Adrenal gland (tissue), 12 donors: Measurements from ENCODE around the gene MMAB. TPM values are rescaled to one million over a fixed set of nuclear protein-coding genes. Genes with fewer than 3 reads are reported as not detected.
A peak's percentile ranks its signal among the peaks of the same experiment; 100 is the strongest.

Experiments
- DNase-seq, 7 donors: peaks; one replicate each; pipeline ENCODE4 v3.0.0-alpha.2; 2019 to 2020
- H3K27ac ChIP-seq, 5 donors: fragments of 200-600 bp; sonication (generic) in 4 of 5; 1 replicate in 3 of 5; 2 replicates in 2 of 5; pipeline versions ENCODE4 v1.5.1 to v1.8.0; 2016 to 2020; ENCODE audit warnings: mild to moderate bottlenecking in 1 of 5
- H3K27me3 ChIP-seq: fragments of 200-600 bp; 2 replicates; pipeline ENCODE4 v1.8.0; 2021
- H3K36me3 ChIP-seq, 2 donors: fragments of 200-600 bp; replicated peaks in 1 of 2; 1 replicate in 1 of 2; 2 replicates in 1 of 2; pipeline versions ENCODE4 v1.5.1 to v1.8.0; 2018 to 2022
- H3K4me1 ChIP-seq, 2 donors: fragments of 200-600 bp; replicated peaks in 1 of 2; 1 replicate in 1 of 2; 2 replicates in 1 of 2; pipeline versions ENCODE4 v1.5.1 to v1.8.0; 2018 to 2021
- H3K4me3 ChIP-seq, 4 donors: fragments of 200-600 bp; sonication (generic) in 3 of 4; one replicate each; pipeline ENCODE4 v1.5.1; 2016 to 2018
- H3K9me3 ChIP-seq, 3 donors: fragments of 200-600 bp; sonication (generic) in 1 of 3; replicated peaks in 1 of 3; 1 replicate in 2 of 3; 2 replicates in 1 of 3; pipeline versions ENCODE4 v1.5.1 to v1.8.0; 2016 to 2021
- POLR2A ChIP-seq, 2 donors: fragments of 450-650 bp; IDR thresholded peaks; one replicate each; pipeline ENCODE4 v1.6.1; 2017; ENCODE audit warnings: antibody characterized with exemption in 2 of 2, mild to moderate bottlenecking in 2 of 2, moderate library complexity in 1 of 2
- WGBS, 4 donors: extraction: QIAGEN DNeasy Blood & Tissue Kit in 2 of 4; methylation state at CpG; one replicate each; pipeline versions ENCODE4 v1.1.5 to v1.1.7; 2013 to 2017; 5-methylcytosine and 5-hydroxymethylcytosine counted together
- intact Hi-C, 2 donors: fragments of 100-400 bp; cut with DNase I; formaldehyde crosslinking; loops; one replicate each; pipeline versions ENCODE4 v1.14.1 to v1.15.0; 2022 to 2023
- polyA plus RNA-seq, 3 donors: library from polyadenylated mRNA; stranded (reverse); fragments of 200-250 nt in 2 of 3; fragments of 350-450 nt in 1 of 3; fragmentation: Illumina TruSeq in 1 of 3; extraction: RNeasy Lipid Tissue Mini Kit (QIAGEN cat#74804) in 1 of 3; gene quantifications; one replicate each; pipeline ENCODE4 v1.2.3, GENCODE V29; 2013 to 2014
- total RNA-seq, 9 donors: library from RNA; depleted of rRNA in 4 of 9; stranded (reverse); fragments of >200 nt in 4 of 9; fragments of 120-200 nt in 1 of 9; fragmentation: NEBNext Ultra II Directional in 1 of 9; extraction: Animal tissue kit (Norgen Biotek cat#: 25700) in 1 of 9; gene quantifications; one replicate each; pipeline versions ENCODE4 v1.1.0 to v1.2.4, GENCODE V29; 2013 to 2023
- TF ChIP-seq, protein P1 (sequence below), 6 experiments: fragments of 450-650 bp in 4 of 6; fragments of 200-600 bp in 2 of 6; sonication (generic) in 1 of 6; IDR thresholded peaks; 1 replicate in 5 of 6; 2 replicates in 1 of 6; pipeline versions ENCODE4 v1.5.1 to v1.8.0; 2016 to 2021; ENCODE audit warnings: antibody characterized with exemption in 6 of 6, mild to moderate bottlenecking in 2 of 6, moderate library complexity in 1 of 6
- donor health status: healthy with polysubstance abuse.
- donor health status: Bipolar disorder and iron deficiency.
- donor health status: DM: yes; HTN: yes; CAD: no.
- donor health status: DM: no; HTN: no; CAD: no.
- donor health status: DM: no; HTN: no; CAD: no.
- donor health status: DM: yes; HTN: yes; CAD: no.

Gene MMAB
- total and polyA plus RNA-seq, 12 donors, result 52.3 to 238 (median 90.0) TPM

DNA sequence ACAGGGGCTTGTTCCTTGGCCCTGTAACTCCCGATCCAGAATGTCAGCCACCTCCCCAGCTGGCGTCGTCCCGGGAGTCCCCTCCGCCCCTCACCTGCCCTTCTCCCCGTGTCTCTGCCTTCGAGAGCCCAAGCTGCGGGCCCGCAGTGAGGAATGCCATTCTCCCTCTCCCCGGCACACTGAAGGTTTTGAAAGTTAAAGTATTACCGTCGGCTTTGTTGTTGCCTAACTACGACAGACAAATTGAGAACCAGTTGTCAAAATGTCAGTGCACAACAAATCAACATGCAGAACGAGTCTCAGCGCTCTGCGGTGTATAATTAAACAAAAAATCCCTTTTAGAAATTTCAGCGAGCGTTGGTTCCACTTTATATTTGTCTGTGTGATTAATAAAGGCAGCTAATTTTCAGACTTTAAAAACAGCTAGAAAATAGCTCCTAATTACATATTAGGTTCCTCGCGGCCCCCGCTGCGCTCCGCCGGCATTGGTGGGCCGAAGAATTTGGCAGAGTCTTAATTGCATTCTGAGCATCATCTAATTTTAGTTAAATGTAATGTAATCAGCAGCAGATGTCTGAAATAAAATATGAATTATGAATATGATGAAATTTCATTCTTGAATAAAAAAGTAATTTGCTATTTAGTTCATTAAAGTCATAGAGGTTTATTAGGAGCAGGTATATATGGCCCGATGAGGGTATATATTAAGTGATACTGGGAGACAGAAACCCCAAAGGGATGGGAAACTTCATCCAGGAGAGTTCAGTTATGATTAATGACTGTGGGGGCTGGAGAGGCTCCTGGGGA, 40.5 kb upstream of the MMAB start:
- H3K27ac ChIP-seq, result no peak overlapping the region
- no peak overlapping the region for H3K4me3 ChIP-seq
- no peaks in the 10 kb centered on the region for H3K36me3 ChIP-seq
- no peaks in the 10 kb centered on the region for H3K4me1 ChIP-seq
- DNase-seq, result no peak
- 60 to 78% (median 69%) methylated on average over 26 of the region's 26 CpGs for WGBS, 4 donors
- TF ChIP-seq POLR2A (IDR thresholded peaks at IDR 0.05), result no peak
- TF ChIP-seq, protein P1, sequence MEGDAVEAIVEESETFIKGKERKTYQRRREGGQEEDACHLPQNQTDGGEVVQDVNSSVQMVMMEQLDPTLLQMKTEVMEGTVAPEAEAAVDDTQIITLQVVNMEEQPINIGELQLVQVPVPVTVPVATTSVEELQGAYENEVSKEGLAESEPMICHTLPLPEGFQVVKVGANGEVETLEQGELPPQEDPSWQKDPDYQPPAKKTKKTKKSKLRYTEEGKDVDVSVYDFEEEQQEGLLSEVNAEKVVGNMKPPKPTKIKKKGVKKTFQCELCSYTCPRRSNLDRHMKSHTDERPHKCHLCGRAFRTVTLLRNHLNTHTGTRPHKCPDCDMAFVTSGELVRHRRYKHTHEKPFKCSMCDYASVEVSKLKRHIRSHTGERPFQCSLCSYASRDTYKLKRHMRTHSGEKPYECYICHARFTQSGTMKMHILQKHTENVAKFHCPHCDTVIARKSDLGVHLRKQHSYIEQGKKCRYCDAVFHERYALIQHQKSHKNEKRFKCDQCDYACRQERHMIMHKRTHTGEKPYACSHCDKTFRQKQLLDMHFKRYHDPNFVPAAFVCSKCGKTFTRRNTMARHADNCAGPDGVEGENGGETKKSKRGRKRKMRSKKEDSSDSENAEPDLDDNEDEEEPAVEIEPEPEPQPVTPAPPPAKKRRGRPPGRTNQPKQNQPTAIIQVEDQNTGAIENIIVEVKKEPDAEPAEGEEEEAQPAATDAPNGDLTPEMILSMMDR (IDR thresholded peaks at IDR 0.05), result no peak
- H3K27me3 ChIP-seq, result no peaks in the 10 kb centered on the region
- intact Hi-C loops, result loop anchor here in 1 of 2 donors (10.0 kb wide), 1 partner anchor 81 kb away; no protein-coding TSS in a partner anchor
- H3K9me3 ChIP-seq, result no peaks in the 10 kb centered on the region

DNA sequence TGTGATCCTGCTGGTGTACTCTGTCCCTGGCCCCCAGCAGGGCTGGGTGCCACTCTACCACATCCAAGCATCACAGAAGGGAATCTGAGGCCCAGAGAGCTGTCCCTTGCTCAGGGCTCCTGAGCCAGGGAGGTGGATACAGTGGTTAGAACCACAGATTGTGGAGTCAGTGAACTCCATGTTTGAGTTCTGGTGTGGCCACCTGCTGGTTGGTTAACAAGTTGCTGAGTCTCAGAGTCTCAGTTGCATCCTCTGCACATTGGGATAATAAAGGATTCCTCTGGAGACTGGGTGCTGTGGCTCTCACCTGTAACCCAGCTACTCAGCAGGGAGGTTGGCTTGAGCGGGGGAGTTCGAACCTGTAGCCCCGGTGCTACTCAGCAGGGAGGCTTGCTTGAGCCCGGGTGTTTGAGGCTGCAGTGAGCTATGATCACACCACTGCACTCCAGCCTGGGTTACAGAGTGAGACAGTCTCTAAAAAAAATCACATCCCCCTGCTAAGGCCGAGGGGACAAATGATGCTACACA, 39.7 kb upstream of the MMAB start:
- no peaks in the 10 kb centered on the region for H3K4me1 ChIP-seq
- no peak overlapping the region for H3K4me3 ChIP-seq
- TF ChIP-seq, protein P1 (IDR thresholded peaks at IDR 0.05), result peak in 2 of 6 experiments; percentile 4 to 6
- TF ChIP-seq POLR2A (IDR thresholded peaks at IDR 0.05), result no peak
- 62 to 67% (median 65%) methylated on average over 1 to 5 of the region's 5 CpGs for WGBS, 4 donors
- intact Hi-C loops, result loop anchor here in 1 of 2 donors (10.0 kb wide), 1 partner anchor 82 kb away; no protein-coding TSS in a partner anchor
- no peaks in the 10 kb centered on the region for H3K36me3 ChIP-seq
- H3K9me3 ChIP-seq, result no peaks in the 10 kb centered on the region
- no peaks in the 10 kb centered on the region for H3K27me3 ChIP-seq
- DNase-seq, result no peak
- H3K27ac ChIP-seq, result no peak overlapping the region

DNA sequence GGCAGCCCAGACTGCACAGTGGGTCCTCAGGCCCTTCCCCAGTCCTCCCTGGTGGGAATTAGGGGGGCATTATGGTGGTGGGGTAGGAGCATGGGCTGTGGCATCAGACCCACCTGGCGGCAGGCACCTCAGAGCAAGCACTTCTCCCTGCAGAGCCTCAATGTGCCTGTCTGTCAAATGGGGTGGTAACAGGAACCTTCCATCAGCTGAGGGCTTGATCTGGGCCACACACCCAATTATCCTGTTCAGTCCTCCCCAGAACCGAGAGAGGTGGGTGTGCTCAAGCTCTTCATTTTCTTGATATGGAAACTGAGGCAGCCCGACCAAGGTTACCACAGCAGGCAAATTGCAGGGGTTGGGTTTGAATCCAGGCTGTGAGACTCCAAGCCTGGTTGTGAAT, 38.7 kb upstream of the MMAB start:
- Histone ChIP-seq H3K4me1 (no peaks in the 10 kb centered on the region), H3K27me3 (no peaks in the 10 kb centered on the region), H3K36me3 (no peaks in the 10 kb centered on the region), H3K4me3 (no peak overlapping the region), H3K27ac (no peak overlapping the region), H3K9me3 (no peaks in the 10 kb centered on the region)
- WGBS, 4 donors, result 82 to 88% (median 86%) methylated on average over 2 to 3 of the region's 3 CpGs
- DNase-seq, result no peak
- TF ChIP-seq POLR2A (IDR thresholded peaks at IDR 0.05), result no peak
- TF ChIP-seq, protein P1 (IDR thresholded peaks at IDR 0.05), result no peak
- intact Hi-C loops, result loop anchor here in 1 of 2 donors (10.0 kb wide), 1 partner anchor 83 kb away; no protein-coding TSS in a partner anchor

DNA sequence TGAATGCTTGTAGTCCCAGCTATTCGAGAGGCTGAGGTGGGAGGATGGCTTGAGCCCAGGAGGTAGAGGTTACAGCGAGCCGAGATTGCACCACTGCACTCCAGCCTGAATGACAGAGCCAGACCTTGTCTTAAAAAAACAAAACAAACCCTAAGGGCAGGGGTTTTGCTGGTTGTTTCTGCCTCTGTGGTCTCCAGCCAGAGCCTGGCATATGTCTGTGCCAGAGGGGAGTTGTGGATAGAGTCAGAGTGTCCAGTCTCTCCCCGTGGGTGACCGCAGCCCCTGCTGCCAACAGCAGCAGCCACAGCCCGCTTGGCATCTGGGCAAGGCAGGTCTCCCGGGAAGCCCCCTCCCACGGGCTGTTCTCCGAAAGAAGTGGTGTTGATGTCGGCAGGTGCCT, 37.9 kb upstream of the MMAB start:
- no peaks in the 10 kb centered on the region for H3K27me3 ChIP-seq
- H3K9me3 ChIP-seq, result no peaks in the 10 kb centered on the region
- H3K4me3 ChIP-seq, result no peak overlapping the region
- H3K36me3 ChIP-seq, result no peaks in the 10 kb centered on the region
- no peaks in the 10 kb centered on the region for H3K4me1 ChIP-seq
- intact Hi-C loops, result loop anchor here in 1 of 2 donors (10.0 kb wide), 1 partner anchor 84 kb away; no protein-coding TSS in a partner anchor
- TF ChIP-seq, protein P1 (IDR thresholded peaks at IDR 0.05), result no peak
- no peak for TF ChIP-seq POLR2A (IDR thresholded peaks at IDR 0.05)
- DNase-seq, result no peak
- H3K27ac ChIP-seq, result no peak overlapping the region
- 50 to 68% (median 67%) methylated on average over 3 to 10 of the region's 10 CpGs for WGBS, 4 donors
